NCI-H2081 treated with DMSO at 0.1 percent for 48 hours (cell line): ENCODE results near the gene FMNL1.

Experiments used
- DNase-seq: peaks from one replicate; lab custom pipeline; 2025; lab: John Stamatoyannopoulos, UW

Gene FMNL1

DNA sequence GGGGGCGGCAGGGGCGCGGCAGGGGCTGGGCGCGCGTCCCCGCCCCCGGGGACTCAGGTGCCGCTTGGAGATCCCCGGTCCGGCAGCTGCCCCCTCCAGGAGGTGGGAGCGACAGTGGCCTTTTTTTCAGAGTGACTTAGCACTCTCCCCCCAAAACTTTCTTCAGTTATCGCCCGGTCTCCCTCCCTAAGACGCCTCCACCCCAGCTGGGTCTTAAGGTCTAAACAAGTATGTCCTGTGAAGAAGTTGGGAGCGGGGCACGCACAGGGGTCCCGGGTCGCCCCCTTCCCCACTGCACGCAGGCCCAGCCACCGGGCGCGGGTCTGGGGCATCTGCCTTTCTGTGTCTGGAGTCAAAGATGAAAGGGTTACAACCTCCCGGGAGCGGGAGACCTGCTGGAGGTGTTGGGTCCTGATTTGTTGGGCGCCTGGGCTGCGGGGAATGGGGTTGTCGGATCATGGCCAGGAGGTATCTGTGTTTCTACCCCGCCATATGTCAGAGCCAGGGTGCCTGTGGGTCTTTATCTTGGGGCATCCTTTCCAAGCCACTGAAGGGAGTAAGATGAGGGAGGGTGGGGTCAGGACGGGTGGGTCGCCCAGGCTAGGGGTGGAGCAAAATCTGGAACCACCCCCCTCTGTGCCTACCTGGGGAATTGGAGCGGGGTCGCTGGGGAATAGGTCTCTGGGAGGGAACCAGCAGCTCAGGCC, 757 bp downstream of the FMNL1 start:
- no peak for DNase-seq

DNA sequence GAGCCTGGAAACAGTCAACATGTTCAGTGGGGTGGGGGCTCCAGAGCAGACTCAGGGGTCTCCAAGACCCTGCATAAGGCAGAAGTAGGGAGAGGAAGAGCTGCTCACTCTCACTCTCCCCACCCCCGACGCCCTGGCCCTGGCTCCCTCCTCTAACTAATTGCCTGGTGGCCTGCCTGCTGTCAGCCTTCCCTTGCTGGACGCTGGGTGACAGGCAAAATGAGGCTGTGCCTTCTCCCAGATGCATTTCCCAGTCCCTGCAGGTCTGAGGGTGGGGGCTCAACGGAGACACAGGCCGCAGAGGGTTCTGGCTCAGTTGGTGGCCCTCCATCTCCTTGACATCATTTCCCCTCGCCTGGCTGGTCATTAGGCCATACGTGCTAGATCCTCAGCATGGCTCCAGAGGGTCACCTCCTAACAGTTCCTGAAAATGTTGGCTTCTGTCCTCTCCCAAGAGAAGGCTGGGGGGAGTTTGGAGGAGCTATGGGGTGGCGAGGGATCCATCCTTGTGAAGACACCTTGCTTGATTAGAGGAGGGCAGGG, 1.4 kb downstream of the FMNL1 start:
- no peak for DNase-seq

DNA sequence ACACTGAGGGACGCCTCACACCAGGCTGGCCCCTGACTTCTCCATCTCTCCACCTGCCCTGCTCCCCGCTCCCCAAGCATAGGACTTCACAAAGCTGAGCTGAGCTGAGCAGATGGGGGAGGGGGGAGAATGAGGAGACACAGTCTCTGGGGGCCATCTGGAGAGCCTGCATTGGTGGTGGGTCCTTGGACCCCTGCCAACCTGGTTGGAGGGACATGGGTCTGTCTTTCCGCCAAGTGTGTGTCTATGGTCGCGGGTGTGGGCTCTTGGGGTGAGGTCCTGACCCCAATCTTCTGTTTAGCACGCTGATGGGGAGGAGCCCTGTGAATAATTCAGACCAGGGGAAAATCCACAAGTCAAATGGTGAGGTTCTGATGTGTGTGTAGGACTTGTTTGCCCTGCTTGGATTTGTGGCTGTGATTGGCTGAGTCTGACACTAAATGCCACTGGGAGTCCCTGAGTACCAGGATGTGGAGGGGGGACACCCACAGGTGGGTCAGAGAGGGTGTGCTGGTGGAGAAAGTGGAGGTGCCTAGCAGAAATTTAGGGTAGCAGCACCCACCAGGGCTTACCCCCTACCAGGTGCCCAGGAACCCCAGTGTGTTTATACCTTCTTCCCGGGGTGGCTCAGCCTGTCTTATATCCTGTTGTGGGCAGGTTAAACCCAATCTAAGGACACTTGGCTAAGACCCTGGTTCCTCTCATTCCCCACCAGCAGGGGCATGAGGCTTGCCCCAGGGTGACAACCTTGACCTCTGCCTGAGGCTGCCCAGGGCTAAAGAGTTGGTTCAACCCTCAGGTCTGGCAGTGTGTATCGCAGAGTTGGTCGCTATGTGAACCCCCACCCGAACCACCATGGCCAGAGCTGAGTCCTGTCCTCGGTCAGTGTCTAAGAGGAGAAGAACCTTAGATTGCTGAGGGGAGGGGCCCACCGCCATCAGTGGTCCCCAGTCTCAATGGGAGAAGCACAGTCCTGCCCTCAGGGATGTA, 2.1 kb downstream of the FMNL1 start:
- no peak for DNase-seq

DNA sequence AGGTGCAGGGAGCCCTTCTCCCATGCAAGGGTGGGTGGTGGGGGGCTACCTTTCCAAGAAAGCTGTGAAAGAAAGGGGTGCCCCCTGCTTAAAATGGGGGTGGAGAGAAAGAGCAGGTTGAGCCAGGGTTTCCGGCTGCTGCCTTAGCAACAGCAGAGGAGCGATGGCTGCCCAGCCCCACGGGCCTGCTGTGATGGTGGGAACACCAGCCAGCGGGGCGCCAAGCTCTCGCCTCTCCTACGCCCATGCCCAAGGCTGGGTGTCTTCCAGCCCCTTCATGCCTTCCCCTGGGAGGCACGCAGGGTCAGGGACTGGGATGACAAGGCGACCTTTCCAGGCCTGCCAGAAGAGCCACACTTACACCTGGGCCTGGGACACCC, 3.0 kb downstream of the FMNL1 start:
- DNase-seq, result no peak

DNA sequence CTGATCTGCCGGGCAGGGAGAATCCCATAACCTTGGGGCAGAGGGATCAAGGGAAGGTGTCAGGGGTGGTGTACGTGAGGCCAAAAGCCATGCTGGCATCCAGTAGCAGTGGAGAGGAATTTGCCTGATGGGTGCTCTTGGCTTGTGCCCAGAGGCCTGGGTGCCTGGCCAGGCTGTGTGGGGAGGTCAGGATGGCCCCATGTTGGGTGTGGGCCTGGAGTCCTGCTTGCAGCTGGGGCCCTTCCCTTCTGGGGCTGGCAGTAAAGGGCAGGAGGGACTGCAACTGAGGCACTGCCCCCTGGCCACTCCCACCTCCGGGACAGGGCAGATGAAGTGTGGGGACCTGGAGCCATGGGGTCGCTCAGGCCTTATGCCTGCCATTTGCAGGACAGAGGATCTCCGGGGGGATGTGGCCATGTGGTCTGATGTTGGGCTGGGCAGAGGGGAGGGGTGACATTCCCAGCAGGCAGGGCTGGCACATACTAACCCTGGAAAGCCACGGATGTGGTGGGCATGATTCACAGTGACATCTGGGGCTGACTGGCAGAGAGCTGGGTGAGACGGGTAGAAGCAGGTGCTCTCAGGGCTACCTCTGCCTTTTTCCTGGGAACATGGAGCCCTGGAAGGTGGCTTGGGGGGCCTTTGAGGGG, 3.5 kb downstream of the FMNL1 start:
- no peak for DNase-seq

DNA sequence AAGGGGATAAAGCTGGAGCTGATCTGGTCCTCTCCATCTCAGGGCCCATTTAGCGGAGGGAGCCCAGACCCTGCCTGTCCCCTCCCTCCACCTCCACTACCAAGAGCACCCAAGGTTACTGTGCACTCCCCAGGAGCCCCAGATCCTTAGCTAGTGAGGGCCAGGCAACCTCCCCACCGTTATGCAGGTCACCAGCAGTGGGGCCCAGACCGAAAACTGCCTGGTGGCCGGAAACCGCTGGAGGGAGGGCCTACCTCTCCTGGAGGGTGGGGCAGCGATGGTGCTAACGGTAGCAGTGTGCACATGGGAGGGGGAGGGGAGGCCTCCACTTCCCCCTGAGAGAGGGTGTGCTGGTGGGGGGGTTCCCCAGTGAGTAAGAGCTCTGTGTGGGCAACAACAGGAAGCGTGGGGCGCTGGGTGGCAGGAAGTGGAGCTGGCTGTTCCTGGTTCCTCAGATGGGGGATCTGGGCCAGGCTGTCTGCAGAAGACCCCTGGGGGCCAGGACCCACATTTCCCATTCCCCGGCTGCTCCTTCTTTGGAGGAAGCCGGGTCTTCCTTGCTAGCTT, 4.4 kb downstream of the FMNL1 start:
- DNase-seq, result no peak

DNA sequence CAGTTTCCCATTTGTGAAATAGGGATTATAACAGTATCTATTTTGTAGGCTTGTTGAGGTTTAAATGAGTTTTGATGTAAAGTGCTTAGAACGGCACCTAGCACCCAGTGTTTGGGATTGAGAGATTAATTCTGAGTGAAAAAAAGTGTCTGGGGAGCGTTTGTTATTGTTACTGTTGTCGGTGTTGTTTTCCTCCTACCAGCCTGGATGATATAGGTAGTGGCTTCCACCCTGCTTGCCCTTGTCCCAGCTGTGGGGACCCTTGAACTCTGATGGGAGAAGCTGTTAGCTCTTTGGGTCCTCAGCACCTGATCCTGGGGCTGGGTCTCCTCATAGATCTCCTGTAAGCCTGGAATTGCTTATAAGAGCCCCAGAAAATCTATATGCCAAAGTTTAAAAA, 4.9 kb downstream of the FMNL1 start:
- DNase-seq, result no peak

DNA sequence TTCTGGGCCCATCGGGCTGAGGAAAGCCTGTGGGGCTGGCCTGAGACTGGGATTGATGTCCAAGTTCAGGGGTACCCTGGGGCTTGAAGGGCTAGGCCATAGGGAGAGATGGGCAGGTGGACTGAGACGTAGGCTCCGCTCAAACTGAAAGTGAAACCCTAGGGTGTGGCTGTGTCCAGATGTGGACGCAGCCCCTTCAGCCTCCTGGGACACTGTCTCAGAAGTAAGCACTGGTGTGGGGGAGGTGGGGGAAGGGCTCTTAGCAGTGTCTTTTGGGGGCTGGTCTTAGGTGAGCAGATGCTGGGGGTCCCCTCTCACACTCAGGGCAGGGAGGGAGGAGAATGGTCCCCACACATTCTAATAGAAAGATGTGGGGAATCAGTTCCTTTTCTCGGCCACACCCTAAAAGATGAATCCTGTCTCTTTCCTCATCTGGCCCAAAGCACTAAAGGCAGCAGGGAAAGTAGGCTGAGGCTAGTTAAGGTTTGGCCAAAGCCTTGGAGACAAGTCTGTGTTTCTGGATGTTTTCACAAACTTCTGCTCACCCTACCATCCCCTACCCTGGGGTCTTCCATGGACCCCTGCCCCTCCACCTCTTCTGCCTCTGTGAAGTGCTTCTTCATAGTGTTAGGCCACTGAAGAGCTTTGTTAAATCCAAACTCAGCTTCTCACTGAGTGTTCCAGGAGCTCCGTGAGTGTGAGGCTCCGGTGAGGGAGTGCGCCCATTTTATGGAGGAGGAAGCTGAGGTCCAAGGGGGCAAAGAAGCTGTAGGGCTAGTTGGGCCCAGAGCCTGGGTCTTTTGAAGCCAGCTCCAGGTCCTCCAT, 5.6 kb downstream of the FMNL1 start:
- DNase-seq, result no peak

DNA sequence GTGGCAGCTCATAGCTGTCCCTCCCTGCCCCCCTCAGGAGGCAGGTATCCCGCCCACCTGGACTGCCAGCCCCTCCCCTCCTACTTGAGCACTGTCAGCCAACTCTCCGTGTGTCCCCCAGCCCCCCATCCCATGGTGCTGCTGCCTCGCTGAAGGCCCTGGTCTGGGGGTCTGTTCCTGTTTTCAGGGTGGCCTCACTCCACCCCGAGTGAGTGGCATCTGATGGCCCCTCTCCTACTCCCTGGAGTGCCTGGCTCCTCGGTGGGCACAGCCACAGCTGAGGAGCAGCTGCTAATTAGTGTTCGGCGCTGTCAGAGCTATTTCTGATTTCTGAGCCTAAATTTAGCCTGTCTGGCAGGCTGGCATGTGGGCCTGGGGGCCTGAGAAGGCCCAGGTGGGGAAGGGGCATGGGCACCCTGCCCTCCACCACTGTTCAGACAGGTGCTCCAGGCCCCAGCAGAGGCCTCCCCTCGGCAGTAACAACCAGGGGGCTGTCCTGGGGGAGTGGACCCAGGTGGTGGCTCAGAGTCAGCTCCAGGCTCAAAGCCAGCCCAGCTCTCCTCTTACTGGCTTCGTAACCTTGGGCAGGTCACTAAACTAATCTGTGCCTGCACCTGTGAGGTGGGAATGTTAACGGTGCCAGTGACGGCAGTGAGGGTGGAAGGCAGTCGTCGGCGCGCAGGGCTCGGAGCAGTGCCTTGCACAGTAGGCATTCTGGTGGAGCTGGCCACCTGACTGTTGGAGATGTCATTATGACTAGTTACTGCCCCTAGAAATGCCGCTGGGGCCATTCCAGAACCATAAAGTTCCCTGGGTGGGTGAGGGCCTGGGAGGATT, 6.5 kb downstream of the FMNL1 start:
- DNase-seq, result no peak

DNA sequence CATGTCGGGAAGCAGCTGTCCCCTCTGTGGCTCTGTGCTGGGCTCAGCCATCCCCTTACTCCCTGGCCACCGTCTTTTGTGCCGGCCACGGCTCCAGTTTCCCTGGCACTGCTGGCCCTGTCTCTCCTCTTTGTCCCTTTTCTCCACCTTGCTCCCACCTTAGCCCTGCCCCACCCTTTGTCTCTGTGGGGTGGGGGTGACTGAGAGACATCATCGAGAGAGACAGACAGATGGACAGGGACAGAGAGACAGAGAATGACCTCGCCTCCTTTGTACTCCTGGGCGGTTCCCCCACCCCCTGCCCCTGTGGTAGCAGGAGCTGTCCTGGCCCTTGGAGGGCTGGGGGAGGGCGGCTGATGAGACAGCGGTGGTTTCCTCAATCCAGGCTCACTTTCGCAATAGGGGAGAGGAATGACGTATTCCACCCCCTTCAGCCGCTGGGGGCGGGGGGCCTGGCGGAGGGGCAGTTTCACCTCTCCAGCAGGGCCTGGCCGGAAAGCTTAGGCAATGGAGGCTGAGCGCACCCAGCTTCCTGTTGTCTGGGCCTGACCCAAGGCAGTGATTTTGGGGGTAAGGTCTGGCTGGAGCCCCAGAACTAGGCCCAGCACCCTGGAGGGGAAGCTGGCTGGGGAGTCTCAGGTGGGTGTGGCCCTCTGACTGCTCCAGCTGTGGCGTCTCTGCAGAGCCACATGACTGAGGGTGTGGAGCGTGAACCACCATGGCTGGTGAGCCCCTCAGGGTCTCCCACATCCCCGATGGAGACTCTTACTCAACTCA, 7.3 kb downstream of the FMNL1 start:
- no peak for DNase-seq

DNA sequence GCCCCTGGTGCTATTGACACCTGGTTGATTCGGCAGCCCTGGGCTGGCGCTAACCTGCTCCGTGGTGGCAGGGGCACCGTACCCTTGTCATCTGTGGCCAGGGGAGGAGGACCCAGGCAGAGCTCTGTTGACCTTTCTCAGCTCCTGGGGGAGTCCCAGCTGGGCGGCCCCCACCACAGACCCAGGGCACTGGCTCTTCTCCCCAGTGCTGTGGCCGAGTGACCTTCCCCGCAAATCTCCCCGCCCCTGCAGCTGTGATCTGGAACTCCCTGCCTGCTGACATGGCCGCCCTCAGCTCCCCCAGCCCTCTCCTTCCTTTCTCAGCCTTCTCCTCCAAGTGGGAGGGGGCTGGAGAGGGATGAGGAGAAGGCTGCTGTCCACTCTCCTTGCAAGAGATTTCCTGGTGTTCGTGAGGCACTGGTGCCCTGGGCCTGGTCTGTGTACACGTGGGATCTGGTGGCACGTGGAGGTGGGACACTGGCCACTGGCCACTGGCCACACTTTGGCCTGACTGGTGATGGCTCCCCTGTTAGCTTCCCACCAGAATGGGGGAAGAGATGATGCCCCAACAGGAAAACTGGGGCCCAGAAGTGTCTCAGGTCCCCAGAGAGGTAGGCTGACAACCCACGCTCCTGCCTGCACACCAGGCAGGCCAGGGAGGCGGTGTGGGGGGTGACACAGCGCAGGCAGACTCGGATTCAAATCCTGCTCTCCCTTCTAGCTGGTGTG, 8.2 kb downstream of the FMNL1 start:
- no peak for DNase-seq

DNA sequence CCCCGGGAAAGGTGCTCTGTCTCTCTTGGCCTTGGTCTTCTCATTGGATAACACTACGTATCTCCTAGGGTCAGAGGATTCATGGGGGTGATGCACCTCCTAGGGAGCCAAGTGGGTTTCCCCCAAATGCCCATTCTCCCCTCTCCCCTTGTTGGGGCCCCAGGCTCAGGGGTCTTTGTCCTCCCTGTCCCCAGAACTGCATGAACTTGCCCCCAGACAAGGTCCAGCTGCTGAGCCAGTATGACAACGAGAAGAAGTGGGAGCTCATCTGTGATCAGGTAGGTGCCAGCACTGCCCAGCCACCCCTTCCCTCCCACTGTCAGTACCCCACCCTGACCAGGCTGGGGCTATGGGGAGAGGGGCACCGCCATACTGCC, 8.7 kb downstream of the FMNL1 start:
- DNase-seq, result no peak

DNA sequence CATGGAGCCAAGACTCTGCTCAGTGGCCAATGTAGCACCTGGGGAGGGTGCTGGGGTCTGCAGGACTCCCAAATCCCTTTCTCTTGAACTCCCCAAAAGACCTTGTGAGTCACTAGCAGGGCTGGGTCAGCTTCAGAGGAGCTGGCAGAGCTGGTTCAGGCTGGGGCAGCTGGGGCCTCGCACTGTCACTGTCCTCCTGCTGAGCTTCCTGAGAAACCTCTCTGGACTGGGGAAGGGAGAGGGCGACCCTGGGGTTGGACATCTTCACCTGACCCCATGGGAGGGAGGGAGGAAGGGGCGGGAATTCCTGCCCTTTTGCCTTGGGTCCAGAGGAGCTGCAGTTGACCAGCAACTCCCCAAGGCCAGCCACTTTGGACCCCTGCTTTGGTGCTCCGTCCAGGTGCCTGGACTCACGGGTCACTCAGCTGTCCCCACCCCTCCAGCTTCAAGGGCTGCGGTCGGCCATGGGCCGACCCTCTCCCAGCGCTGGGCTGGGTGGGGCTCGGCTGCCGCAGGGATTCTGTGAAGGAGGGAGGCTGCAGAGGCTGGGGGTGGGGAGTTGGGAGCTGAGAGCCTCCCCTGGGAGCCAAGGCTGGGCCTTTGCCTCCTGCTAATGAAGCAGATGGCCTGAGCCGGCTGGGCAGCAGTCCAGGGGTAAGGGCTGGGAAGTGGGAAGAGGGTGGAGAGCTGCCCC, 9.2 kb downstream of the FMNL1 start:
- no peak for DNase-seq

DNA sequence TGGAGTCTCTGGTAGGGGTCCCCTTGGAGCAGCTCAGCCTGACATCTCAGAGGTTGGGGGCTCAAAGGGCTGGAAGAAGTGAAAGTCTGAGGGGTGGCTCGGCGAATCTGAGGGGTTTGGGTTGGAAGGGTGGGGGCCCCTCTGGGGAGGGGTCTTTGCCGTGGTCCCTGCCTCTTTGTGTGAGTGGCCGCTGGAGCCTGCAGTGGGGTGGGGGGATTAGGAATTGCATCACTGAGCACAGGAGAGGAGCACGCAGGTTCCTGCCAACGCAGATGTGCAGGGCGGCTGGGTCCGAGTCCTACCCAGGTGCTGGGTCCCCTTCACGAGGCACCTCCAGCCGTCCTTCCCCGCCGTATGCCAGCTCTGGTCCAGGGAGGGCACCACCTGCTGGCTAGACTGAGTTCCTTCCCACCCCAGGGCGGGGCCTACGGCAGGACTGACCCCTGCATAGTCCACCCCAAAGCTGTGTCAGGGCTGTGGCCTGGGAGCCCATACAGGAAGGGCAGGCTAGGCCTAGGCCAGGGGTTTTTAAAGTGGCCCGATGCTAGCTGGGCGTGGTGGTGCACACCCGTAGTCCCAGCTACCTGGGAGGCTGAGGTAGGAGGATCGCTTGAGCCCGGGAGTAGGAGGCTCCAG, 9.9 kb downstream of the FMNL1 start:
- no peak for DNase-seq

DNA sequence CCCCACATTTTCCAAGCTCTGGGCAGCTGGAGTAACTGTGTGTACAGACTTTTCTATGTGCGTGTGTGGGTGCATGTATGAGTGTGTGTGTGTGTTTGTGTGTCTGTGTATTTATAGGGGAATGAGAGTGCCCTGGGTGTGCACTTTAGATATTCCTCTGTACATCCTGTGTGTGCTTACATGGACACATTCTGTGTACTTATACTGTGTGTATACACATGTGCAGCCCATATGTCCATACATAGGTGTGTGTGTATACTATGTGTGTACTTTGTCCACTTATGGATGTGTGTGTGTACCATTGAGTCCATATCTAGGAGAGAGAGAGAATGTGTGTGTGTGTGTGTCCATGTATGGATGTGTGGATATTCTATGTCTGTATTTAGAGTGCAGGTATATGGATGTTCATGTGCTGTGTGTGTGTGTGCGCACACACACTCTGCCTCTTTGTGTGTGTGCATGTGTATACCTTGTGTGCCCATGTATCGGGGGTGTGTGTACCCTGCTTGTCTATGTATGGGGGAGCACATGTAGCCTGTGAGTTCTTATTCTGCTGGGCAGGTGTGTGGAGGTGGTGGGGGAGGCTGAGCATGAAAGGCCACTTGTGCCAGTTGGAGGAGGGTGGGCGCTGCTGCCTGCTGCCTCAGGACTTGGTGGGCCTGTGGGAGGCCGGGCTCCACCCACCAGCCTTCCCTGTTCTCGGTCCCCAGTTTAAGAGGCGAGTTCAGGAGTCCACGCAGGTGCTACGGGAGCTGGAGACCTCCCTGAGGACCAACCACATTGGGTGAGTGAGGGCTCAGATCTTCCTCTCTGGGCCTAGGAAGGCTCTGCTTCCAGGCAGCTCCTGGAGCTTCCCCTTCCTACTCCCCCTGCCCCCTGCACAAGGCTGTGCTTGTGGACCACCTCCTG, 11.1 kb downstream of the FMNL1 start:
- no peak for DNase-seq

DNA sequence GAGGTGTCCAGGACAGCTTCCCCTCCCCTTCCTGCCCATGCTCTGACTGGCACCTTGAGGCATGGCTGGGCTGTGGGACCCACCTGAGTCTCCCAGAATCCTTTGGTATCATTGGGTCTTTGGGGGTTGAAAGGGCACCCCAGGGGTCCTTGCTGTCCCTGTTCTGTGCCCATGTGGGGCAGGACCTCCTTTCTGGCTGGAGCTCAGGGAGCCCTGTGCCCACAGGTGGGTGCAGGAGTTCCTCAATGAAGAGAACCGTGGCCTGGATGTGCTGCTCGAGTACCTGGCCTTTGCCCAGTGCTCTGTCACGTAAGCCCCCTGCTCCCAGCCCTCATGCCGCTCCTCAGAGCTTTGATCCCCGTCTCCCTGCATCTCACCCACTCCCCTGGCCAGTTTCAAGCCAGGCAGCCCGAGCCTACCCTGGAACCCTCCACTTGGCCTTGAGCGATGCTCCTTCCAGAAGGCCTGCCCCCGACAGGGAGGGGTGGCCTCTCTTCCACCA, 11.8 kb downstream of the FMNL1 start:
- no peak for DNase-seq
